Measurements from ENCODE around the gene VIPR2.

The VIPR2 gene

GRCh38 chr7:159064816-159065510 is 79.7 kb downstream of the VIPR2 start:
- no peak for DNase-seq (ENCODE audit: low read depth)
- no peak overlapping the region for H3K4me3 ChIP-seq (ENCODE audit: low read length)
- no peak for TF ChIP-seq CTCF (conservative IDR thresholded peaks at IDR 0.05; ENCODE audit: low read length)

GRCh38 chr7:159064121-159064815 is 80.4 kb downstream of the VIPR2 start:
- no peak for DNase-seq (ENCODE audit: low read depth)
- H3K4me3 ChIP-seq (ENCODE audit: low read length), result no peak overlapping the region
- TF ChIP-seq CTCF (conservative IDR thresholded peaks at IDR 0.05; ENCODE audit: low read length), result no peak

GRCh38 chr7:159063046-159063840 is 81.4 kb downstream of the VIPR2 start:
- no peak overlapping the region for H3K4me3 ChIP-seq (ENCODE audit: low read length)
- TF ChIP-seq CTCF (conservative IDR thresholded peaks at IDR 0.05; ENCODE audit: low read length), result no peak
- DNase-seq (ENCODE audit: low read depth), result no peak

- no peak for DNase-seq (ENCODE audit: low read depth)
- no peak for TF ChIP-seq CTCF (conservative IDR thresholded peaks at IDR 0.05; ENCODE audit: low read length)
- no peak overlapping the region for H3K4me3 ChIP-seq (ENCODE audit: low read length)
Measured at GRCh38 chr7:159062569-159062968, 82.1 kb downstream of the VIPR2 start.

GRCh38 chr7:159061674-159062212 is 82.9 kb downstream of the VIPR2 start:
- DNase-seq (ENCODE audit: low read depth), result no peak
- no peak overlapping the region for H3K4me3 ChIP-seq (ENCODE audit: low read length)

GRCh38 chr7:159061209-159061608 is 83.5 kb downstream of the VIPR2 start:
- H3K4me3 ChIP-seq (ENCODE audit: low read length), result no peak overlapping the region
- TF ChIP-seq CTCF (conservative IDR thresholded peaks at IDR 0.05; ENCODE audit: low read length), result no peak

More at GRCh38 chr7:159061674-159062212, 82.9 kb downstream of the VIPR2 start:
- no peak for TF ChIP-seq CTCF (conservative IDR thresholded peaks at IDR 0.05; ENCODE audit: low read length)

More at GRCh38 chr7:159061209-159061608, 83.5 kb downstream of the VIPR2 start:
- no peak for DNase-seq (ENCODE audit: low read depth)

Data from AG10803 (cell line).